NCI-H82 treated with DMSO at 0.1 percent for 48 hours (cell line): Measurements from ENCODE around the gene GALNT4.

ENCODE experiments used
- DNase-seq: peaks from one replicate; lab custom pipeline; 2025; ENCODE audit not compliant: unreplicated experiment; lab: John Stamatoyannopoulos, UW

GALNT4 gene

GRCh38 chr12:89524541-89525304 lies at the start of gene GALNT4:
Gene GALNT4, minus strand, starts transcription at chr12:89524796. Its CDS starts 247 bp downstream, at chr12:89524549.
- peak; percentile 17 for DNase-seq

- DNase-seq: no peak
Measured at GRCh38 chr12:89573051-89573810, 48.6 kb upstream of the GALNT4 start.

GRCh38 chr12:89571491-89572195 lies 47.0 kb upstream of the GALNT4 start:
- DNase-seq: no peak

GRCh38 chr12:89568484-89568883 lies 43.9 kb upstream of the GALNT4 start:
- no peak for DNase-seq

GRCh38 chr12:89567691-89568239 lies 43.2 kb upstream of the GALNT4 start:
- DNase-seq: no peak

- no peak for DNase-seq
Measured at GRCh38 chr12:89566615-89567014, 42.0 kb upstream of the GALNT4 start.

- DNase-seq: no peak
Measured at GRCh38 chr12:89565002-89565401, 40.4 kb upstream of the GALNT4 start.

- DNase-seq: no peak
Measured at GRCh38 chr12:89559753-89560152, 35.2 kb upstream of the GALNT4 start.

GRCh38 chr12:89556976-89557375 lies 32.4 kb upstream of the GALNT4 start:
- DNase-seq: no peak

GRCh38 chr12:89552376-89552775 lies 27.8 kb upstream of the GALNT4 start:
- no peak for DNase-seq

GRCh38 chr12:89551747-89552146 lies 27.2 kb upstream of the GALNT4 start:
- DNase-seq: no peak

GRCh38 chr12:89547101-89547500 lies 22.5 kb upstream of the GALNT4 start:
- no peak for DNase-seq

- DNase-seq: no peak
Measured at GRCh38 chr12:89546151-89546550, 21.6 kb upstream of the GALNT4 start.

GRCh38 chr12:89544681-89545184 lies 20.1 kb upstream of the GALNT4 start:
- peak; percentile 95 for DNase-seq

- no peak for DNase-seq
Measured at GRCh38 chr12:89544022-89544421, 19.4 kb upstream of the GALNT4 start.

- peak; percentile 81 for DNase-seq
Measured at GRCh38 chr12:89542912-89543592, 18.5 kb upstream of the GALNT4 start.

GRCh38 chr12:89542236-89542635 lies 17.6 kb upstream of the GALNT4 start:
- DNase-seq: no peak

GRCh38 chr12:89540586-89540985 lies 16.0 kb upstream of the GALNT4 start:
- peak; percentile 63 for DNase-seq

- DNase-seq: peak; percentile 13
Measured at GRCh38 chr12:89539426-89540223, 15.0 kb upstream of the GALNT4 start.

GRCh38 chr12:89538897-89539296 lies 14.3 kb upstream of the GALNT4 start:
- no peak for DNase-seq
